NCI-H146 (cell line): Measurements from ENCODE around the gene TTC7B.

Source experiments
- DNase-seq: peaks from one replicate; lab custom pipeline; 2025; lab: John Stamatoyannopoulos, UW

The TTC7B gene

GRCh38 chr14:90805662-90806540, 10.3 kb downstream of the TTC7B start:
- no peak for DNase-seq

DNA sequence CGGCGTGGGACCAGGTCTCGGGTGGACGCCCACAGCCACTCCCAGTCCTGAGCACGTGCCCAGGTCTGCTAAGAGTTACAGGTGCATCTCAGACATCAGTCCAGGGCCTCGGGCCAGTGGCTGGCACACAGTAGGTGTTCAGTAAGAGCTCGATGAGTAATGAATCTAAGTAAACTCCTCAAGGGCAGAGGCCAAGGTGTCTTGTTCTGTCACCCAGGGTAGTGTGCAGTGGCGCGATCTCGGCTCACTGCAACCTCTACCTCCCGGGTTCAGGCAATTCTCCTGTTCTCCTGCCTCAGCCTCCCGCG, 11.2 kb downstream of the TTC7B start:
- no peak for DNase-seq

GRCh38 chr14:90804292-90805083, 11.7 kb downstream of the TTC7B start:
- no peak for DNase-seq

GRCh38 chr14:90803249-90803648, 13.0 kb downstream of the TTC7B start:
- DNase-seq = no peak

GRCh38 chr14:90799420-90799819, 16.8 kb downstream of the TTC7B start:
- DNase-seq = no peak

DNA sequence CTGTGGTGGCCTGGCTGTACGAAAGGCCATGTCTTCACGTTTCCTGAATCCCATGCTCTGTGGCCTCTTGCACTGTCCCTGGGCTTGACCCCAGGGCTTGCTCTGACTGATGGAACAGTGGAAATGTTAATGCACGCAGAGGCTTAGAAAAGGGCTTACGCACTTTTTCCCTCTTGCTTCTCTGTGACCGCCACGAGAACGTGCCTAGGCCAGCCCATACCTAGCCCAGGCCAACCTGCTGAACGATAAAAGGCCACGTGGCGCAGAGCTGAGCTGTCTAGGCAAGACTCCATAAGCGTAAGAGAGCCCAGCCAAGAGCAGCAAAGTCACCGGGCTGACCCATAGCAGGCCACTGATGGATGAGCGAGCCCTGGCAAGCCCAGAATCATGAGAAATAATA, 18.3 kb downstream of the TTC7B start:
- no peak for DNase-seq

- DNase-seq = no peak
Observed at GRCh38 chr14:90797451-90797850, 18.8 kb downstream of the TTC7B start.

GRCh38 chr14:90796329-90796728, 19.9 kb downstream of the TTC7B start:
- DNase-seq = no peak

GRCh38 chr14:90795744-90796143, 20.5 kb downstream of the TTC7B start:
- DNase-seq = no peak

DNA sequence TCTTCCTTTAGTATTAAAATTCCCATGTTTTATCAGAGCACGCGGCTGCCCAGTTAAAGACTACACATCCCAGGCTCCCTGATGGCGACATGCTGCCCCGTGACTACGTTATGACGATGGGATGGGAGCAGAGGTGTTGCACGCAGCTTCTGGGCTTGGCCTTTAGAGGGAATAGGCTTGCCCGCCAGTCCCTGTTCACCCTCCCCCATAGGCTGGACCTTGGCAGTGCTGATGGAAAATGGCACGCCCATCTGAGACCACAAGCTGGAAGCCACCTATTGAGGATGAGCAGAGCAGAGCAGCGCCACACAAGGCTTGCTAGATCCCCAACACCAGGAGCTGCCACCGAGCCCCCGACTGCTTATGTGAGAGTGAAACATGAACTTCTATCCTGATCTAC, 24.7 kb downstream of the TTC7B start:
- no peak for DNase-seq

GRCh38 chr14:90788031-90788430, 28.2 kb downstream of the TTC7B start:
- no peak for DNase-seq

DNA sequence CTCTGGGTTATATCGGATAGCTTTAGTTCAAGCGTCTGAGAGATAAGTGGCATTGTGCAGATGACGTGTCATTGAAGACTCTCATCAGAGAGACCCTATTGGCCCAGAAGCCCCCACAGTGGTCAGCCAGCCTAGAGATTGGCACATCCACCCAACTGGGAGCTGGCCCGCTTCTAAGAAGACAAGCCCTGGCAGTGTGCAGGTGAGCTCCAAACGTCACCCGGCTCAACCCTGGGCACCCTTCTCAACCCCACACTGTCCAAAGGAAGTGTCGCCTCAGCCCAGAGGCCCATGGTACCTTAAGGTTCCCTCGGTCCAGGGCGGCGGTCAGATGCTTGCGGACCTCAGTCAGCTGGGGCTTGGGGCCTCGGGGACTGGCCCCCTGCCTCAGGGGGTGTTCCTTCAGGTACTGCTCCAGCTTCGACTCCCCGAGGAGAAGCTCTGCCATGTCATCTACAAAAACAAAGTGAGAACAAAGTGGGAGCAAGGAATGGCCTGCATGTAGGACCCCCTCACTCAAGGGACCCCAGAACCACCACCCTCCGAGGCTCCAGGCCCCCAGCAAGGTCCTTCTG, 30.3 kb downstream of the TTC7B start:
- no peak for DNase-seq

- no peak for DNase-seq
Observed at GRCh38 chr14:90785471-90785870, 30.8 kb downstream of the TTC7B start.

DNA sequence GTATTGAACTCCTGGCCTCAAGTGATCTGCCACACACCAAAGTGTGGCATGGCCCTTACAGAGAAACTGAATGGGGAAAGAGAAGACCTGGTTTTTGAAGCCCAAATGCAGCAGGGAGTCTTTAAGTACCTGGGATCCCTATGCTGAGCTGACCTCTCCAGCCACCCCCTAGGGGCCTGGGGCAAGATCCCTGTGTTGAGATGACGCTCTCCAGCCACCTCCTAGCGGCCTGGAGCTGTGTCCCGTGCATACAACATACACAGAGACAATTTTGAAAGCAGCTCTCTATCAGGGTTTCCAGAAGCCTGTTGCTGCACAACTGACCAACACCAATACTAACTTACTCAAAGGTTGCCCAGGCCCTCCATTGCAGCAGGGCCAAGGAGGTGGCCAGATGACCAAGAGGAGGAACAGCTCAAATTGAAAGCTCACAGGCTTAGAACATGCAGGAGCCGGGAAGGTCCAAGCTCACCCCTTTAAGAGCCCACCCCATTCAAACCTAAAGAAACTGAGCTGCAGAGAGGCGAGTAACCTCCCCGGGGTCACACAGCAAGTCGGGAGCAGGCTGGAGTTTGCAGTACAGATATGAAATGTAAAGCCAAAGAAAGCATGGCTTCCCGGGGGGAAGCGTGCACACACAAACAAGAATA, 31.5 kb downstream of the TTC7B start:
- DNase-seq = no peak

DNA sequence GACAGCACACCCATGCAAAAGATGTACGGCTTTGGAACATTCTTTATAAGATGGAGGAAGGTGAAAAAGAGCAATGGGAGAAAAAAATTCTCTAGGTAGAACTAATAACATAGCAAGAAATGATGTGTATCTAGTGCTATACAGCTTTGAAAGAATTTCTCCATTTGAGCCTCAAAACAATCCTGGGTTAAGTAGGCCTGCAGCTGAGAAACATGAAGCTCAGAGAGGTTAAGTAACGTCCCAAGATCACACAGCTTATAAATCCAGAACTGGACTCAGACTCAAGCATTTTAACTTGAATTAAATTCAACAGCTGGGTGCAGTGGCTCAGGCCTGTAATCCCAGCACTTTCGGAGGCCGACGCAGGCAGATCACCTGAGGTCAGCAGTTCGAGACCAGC, 32.9 kb downstream of the TTC7B start:
- no peak for DNase-seq

- DNase-seq = no peak
Observed at GRCh38 chr14:90782892-90783291, 33.3 kb downstream of the TTC7B start.

- no peak for DNase-seq
Observed at GRCh38 chr14:90781876-90782275, 34.4 kb downstream of the TTC7B start.

GRCh38 chr14:90781344-90781761, 34.9 kb downstream of the TTC7B start:
- DNase-seq = no peak

GRCh38 chr14:90780519-90780918, 35.7 kb downstream of the TTC7B start:
- no peak for DNase-seq

- no peak for DNase-seq
Observed at GRCh38 chr14:90778571-90779255, 37.5 kb downstream of the TTC7B start.

GRCh38 chr14:90777830-90778485, 38.3 kb downstream of the TTC7B start:
- no peak for DNase-seq
